GM18870 (cell line): ENCODE data around the gene MAEA.

ENCODE experiments used
- ATAC-seq: cut with Tn5 transposase; IDR thresholded peaks from one replicate; pipeline ENCODE4 v1.9.1; 2021; ENCODE audit warnings: moderate library complexity; ENCODE audit not compliant: unreplicated experiment

The MAEA gene

GRCh38 chr4:1298461-1298860 is 8.8 kb downstream of the MAEA start:
- no peak for ATAC-seq

- ATAC-seq = no peak
These were observed 9.7 kb downstream of the MAEA start for GRCh38 chr4:1299301-1299860.

GRCh38 chr4:1300466-1301455 is 11.1 kb downstream of the MAEA start:
- no peak for ATAC-seq

- no peak for ATAC-seq
These were observed 12.5 kb downstream of the MAEA start for GRCh38 chr4:1302159-1302558.

GRCh38 chr4:1305261-1305711 is 15.6 kb downstream of the MAEA start:
- no peak for ATAC-seq

GRCh38 chr4:1305781-1306455 is 16.2 kb downstream of the MAEA start:
- ATAC-seq = no peak

- no peak for ATAC-seq
These were observed 18.5 kb downstream of the MAEA start for GRCh38 chr4:1307951-1308735.

GRCh38 chr4:1309261-1310010 is 19.7 kb downstream of the MAEA start:
- ATAC-seq = no peak

- ATAC-seq = no peak
These were observed 20.5 kb downstream of the MAEA start for GRCh38 chr4:1310031-1310795.

GRCh38 chr4:1310796-1311631 is 21.3 kb downstream of the MAEA start:
- ATAC-seq = no peak

GRCh38 chr4:1312821-1313640 is 23.3 kb downstream of the MAEA start:
- ATAC-seq = no peak

- no peak for ATAC-seq
These were observed 25.6 kb downstream of the MAEA start for GRCh38 chr4:1315306-1315705.

GRCh38 chr4:1315836-1316536 is 26.3 kb downstream of the MAEA start:
- ATAC-seq = no peak

GRCh38 chr4:1316537-1317168 is 27.0 kb downstream of the MAEA start:
- no peak for ATAC-seq

- ATAC-seq = no peak
These were observed 27.7 kb downstream of the MAEA start for GRCh38 chr4:1317177-1318045.

- ATAC-seq = no peak
These were observed 28.3 kb downstream of the MAEA start for GRCh38 chr4:1318046-1318375.
